ENCODE results near the gene APOO.

APOO gene

DNA sequence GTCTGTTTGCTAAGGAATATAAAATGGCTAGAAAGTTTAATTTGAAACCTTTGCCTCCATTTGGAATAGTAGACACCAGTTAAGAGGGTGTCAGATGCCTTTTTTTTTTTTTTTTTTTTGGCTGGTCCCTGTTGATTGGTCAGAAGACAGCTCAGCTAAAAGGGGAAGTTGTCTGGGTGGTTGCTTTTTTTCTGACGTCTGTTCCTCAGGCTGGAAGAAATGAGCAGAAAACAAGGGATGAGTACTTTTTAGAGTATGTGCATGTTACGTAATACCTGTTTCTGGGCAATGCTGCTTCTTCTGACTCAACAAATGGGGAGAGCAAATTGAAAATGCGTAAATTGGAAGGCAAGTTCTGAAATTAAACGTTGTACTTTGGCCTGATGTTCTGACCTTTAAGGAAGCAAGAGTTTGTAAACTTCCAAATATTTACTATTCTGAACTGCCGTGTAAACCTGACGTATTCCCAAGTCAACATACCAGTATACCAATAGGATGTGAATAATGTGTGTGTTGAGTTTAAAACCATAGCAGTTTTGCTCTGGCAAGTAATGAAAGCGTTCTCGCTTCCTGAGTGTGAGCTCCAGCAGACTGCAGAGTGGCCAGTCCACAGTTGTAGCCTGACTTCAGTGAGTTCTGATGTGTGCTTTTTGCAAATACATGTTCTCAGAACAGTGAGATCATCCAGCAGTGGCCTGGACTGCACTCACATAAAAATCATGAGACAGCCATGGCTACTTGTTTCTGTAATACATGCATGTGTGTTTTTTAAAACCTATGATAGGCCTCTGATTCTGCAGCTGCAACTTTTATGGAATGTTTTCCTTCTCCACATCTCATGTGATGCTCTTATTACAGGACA lies 123.0 kb downstream of the APOO start:
- DNase-seq (ENCODE audit: low read depth), result no peak

DNA sequence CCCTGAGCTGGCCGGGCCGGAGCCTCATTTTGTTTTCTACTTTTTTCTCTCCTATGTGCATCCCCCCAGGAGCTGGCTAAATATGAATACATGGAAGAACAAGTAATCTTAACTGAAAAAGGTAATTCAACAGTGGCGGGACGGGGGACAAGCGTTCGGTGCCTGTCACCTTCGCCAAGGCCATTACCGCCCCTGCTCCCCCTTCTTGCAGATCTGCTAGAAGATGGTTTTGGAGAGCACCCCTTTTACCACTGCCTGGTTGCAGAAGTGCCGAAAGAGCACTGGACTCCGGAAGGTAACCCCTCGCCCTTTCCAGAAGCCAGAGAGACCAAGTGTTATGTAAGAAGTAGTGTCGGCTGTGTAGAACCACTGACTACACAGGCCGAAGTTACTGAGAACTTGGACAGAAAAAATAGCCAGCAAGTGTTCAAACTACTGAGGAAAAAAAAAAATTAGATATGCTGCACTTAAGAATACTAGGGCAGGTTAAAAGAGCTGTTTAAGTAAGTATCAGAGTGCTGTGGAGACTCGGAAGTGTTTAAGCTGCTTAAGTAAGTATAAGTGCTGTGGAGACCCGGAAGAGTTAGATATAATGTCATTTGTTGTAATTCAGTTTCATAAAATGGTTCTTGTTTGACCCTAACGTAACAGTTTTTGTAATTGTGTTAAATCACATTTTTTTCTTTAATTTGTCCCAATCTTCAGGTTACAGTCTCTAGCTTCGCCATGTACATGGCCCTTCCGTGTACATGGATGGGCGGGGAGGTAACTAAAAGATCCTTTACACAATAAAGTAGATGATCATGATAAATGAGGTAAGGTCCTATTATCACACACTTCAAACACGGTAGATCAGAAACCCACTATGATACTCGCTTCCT lies 123.9 kb downstream of the APOO start:
- no peak for DNase-seq (ENCODE audit: low read depth)

Measured in activated T-cell treated with anti-CD3 and anti-CD28 coated beads for 24 hours (primary cell).